ENCODE measurements around the gene SLC30A1. TPM values are rescaled to one million over a fixed set of nuclear protein-coding genes. Genes with fewer than 3 reads are reported as not detected.

The SLC30A1 gene
- total RNA-seq, 1 donor from 2014 or later, result 9.1 TPM

GRCh38 chr1:211603713-211604112 lies 24.8 kb upstream of the SLC30A1 start:
- DNase-seq (ENCODE audit: low read depth, low spot score), result no peak
- Mint-ChIP-seq H3K4me3 (no peak overlapping the region), H3K27me3 (ENCODE audit: low read depth) (no peaks in the 10 kb centered on the region), H3K36me3 (ENCODE audit: low read depth) (no peaks in the 10 kb centered on the region), H3K9me3 (peaks cover 3% of the 10 kb centered on the region), H3K4me1 (peaks cover 9% of the 10 kb centered on the region), H3K27ac (ENCODE audit: unreplicated experiment) (no peak overlapping the region)
- no peak for TF ChIP-seq CTCF (conservative IDR thresholded peaks at IDR 0.05)

GRCh38 chr1:211603191-211603701 lies 24.3 kb upstream of the SLC30A1 start:
- Mint-ChIP-seq H3K4me3 (no peak overlapping the region), H3K27me3 (ENCODE audit: low read depth) (no peaks in the 10 kb centered on the region), H3K27ac (ENCODE audit: unreplicated experiment) (no peak overlapping the region)

GRCh38 chr1:211601982-211602670 lies 23.2 kb upstream of the SLC30A1 start:
- no peak overlapping the region for H3K4me3 Mint-ChIP-seq
- DNase-seq (ENCODE audit: low read depth, low spot score), result no peak
- peaks cover 4% of the 10 kb centered on the region for H3K4me1 Mint-ChIP-seq
- no peaks in the 10 kb centered on the region for H3K36me3 Mint-ChIP-seq (ENCODE audit: low read depth)
- H3K27me3 Mint-ChIP-seq (ENCODE audit: low read depth), result no peaks in the 10 kb centered on the region
- no peak for TF ChIP-seq CTCF (conservative IDR thresholded peaks at IDR 0.05)
- H3K27ac Mint-ChIP-seq (ENCODE audit: unreplicated experiment), result no peak overlapping the region
- H3K9me3 Mint-ChIP-seq, result peaks cover 3% of the 10 kb centered on the region

More at GRCh38 chr1:211603191-211603701, 24.3 kb upstream of the SLC30A1 start:
- H3K36me3 Mint-ChIP-seq (ENCODE audit: low read depth), result no peaks in the 10 kb centered on the region
- peaks cover 3% of the 10 kb centered on the region for H3K9me3 Mint-ChIP-seq
- H3K4me1 Mint-ChIP-seq, result peaks cover 9% of the 10 kb centered on the region
- TF ChIP-seq CTCF (conservative IDR thresholded peaks at IDR 0.05), result no peak
- DNase-seq (ENCODE audit: low read depth, low spot score), result no peak

GRCh38 chr1:211601159-211601558 lies 22.2 kb upstream of the SLC30A1 start:
- TF ChIP-seq CTCF (conservative IDR thresholded peaks at IDR 0.05), result no peak
- H3K27me3 Mint-ChIP-seq (ENCODE audit: low read depth), result no peaks in the 10 kb centered on the region

GRCh38 chr1:211599250-211599649 lies 20.3 kb upstream of the SLC30A1 start:
- Mint-ChIP-seq H3K9me3 (peaks cover 3% of the 10 kb centered on the region), H3K27ac (ENCODE audit: unreplicated experiment) (no peak overlapping the region), H3K36me3 (ENCODE audit: low read depth) (no peaks in the 10 kb centered on the region), H3K4me3 (no peak overlapping the region), H3K27me3 (ENCODE audit: low read depth) (no peaks in the 10 kb centered on the region), H3K4me1 (peaks cover 4% of the 10 kb centered on the region)
- DNase-seq (ENCODE audit: low read depth, low spot score), result no peak
- TF ChIP-seq CTCF (conservative IDR thresholded peaks at IDR 0.05), result no peak

More at GRCh38 chr1:211601159-211601558, 22.2 kb upstream of the SLC30A1 start:
- Mint-ChIP-seq H3K4me1 (peaks cover 2% of the 10 kb centered on the region), H3K9me3 (peaks cover 3% of the 10 kb centered on the region), H3K4me3 (no peak overlapping the region), H3K36me3 (ENCODE audit: low read depth) (no peaks in the 10 kb centered on the region), H3K27ac (ENCODE audit: unreplicated experiment) (no peak overlapping the region)
- DNase-seq (ENCODE audit: low read depth, low spot score), result no peak

All from neural crest cell (in vitro differentiated cells).